ENCODE measurements around the gene CCDC137.

The CCDC137 gene

DNA sequence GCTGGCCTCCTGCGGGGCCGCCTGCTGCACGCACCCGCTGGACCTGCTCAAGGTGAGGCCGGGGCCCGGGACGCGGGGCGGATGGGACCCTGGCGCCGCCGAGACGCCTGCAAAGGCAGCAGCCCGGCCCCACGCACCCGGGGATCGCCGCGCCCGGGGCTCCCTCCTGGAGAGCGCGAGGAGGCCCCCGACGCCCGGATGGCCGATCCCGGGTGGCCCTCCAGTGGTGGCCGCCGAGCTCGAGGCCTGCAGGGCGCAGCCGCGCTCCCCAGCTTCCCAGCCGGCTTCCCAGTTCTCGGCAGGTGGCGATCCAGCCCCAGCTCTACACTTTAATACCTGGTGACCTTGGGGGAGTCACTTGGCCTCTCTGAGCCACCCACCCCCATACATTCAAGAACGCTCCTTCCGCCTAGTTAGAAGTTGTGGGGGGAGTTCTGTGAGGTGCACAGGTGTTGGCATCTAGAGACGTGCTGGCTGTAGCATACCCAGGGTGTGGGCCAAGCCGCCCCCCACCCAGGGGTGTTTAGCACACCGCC, 46.0 kb downstream of the CCDC137 start:
- peak overlapping the region; percentile 65 for H3K4me3 ChIP-seq (replicated peaks; ENCODE audit: low read depth, low read length)
- TF ChIP-seq, protein P1, sequence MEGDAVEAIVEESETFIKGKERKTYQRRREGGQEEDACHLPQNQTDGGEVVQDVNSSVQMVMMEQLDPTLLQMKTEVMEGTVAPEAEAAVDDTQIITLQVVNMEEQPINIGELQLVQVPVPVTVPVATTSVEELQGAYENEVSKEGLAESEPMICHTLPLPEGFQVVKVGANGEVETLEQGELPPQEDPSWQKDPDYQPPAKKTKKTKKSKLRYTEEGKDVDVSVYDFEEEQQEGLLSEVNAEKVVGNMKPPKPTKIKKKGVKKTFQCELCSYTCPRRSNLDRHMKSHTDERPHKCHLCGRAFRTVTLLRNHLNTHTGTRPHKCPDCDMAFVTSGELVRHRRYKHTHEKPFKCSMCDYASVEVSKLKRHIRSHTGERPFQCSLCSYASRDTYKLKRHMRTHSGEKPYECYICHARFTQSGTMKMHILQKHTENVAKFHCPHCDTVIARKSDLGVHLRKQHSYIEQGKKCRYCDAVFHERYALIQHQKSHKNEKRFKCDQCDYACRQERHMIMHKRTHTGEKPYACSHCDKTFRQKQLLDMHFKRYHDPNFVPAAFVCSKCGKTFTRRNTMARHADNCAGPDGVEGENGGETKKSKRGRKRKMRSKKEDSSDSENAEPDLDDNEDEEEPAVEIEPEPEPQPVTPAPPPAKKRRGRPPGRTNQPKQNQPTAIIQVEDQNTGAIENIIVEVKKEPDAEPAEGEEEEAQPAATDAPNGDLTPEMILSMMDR (IDR thresholded peaks at IDR 0.05; ENCODE audit: low read depth, low read length, missing control alignments) = no peak
- no peak for DNase-seq (ENCODE audit: extremely low read depth, low read depth)

- peak overlapping the region; percentile 65 for H3K4me3 ChIP-seq (replicated peaks; ENCODE audit: low read depth, low read length)
- no peak for DNase-seq (ENCODE audit: extremely low read depth, low read depth)
- TF ChIP-seq, protein P1 (IDR thresholded peaks at IDR 0.05; ENCODE audit: low read depth, low read length, missing control alignments) = no peak
Observed at GRCh38 chr17:81713004-81713555, 46.5 kb downstream of the CCDC137 start.

GRCh38 chr17:81713556-81714411, 47.2 kb downstream of the CCDC137 start:
- DNase-seq (ENCODE audit: extremely low read depth, low read depth) = no peak
- TF ChIP-seq, protein P1 (IDR thresholded peaks at IDR 0.05; ENCODE audit: low read depth, low read length, missing control alignments) = no peak
- peak overlapping the region; percentile 65 for H3K4me3 ChIP-seq (replicated peaks; ENCODE audit: low read depth, low read length)

GRCh38 chr17:81714412-81715106, 48.0 kb downstream of the CCDC137 start:
- TF ChIP-seq, protein P1 (IDR thresholded peaks at IDR 0.05; ENCODE audit: low read depth, low read length, missing control alignments) = no peak
- no peak overlapping the region; the same call in 1 of the 2 replicates for H3K4me3 ChIP-seq (replicated peaks; ENCODE audit: low read depth, low read length)
- no peak for DNase-seq (ENCODE audit: extremely low read depth, low read depth)

DNA sequence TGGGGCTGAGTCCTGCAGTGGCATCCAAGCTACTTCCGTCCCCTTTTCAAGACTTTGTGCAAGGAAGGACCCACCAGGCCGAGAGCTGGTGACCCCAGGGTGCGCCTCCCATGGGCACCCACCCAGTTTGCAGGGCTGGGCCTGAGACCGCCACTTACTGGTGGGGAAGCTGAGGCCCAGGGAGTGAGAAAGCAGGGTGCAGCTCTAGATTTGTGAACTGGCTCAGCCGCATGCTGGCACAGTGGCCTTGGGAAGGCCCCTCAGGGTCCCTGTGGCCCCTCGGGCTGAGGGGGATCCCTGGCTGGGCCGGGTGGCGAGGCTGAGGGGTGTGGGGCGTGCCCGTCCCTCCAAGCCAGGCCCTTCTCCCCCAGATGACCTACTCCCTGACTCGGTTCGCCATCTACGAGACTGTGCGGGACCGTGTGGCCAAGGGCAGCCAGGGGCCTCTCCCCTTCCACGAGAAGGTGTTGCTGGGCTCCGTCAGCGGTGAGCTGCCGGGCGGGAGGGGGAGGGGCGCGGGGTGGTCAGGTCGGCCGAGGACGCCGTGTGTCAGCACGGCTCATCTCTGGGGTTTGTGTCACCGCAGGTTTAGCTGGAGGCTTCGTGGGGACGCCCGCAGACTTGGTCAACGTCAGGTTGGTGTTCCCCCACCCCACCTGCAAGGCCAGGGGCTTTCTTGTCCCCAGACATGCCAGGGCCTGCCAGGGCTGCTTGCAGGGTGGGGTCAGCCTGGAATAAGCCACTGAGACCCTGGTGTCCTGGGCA, 48.8 kb downstream of the CCDC137 start:
- no peak for DNase-seq (ENCODE audit: extremely low read depth, low read depth)
- TF ChIP-seq, protein P1 (IDR thresholded peaks at IDR 0.05; ENCODE audit: low read depth, low read length, missing control alignments) = no peak
- H3K4me3 ChIP-seq (replicated peaks; ENCODE audit: low read depth, low read length) = no peak overlapping the region

Data from HFF-Myc (cell line).